MM.1S (cell line): ENCODE measurements around the gene PRCC.

ENCODE experiments used
- CTCF ChIP-seq: fragments of 300-600 bp; sonication (generic); IDR thresholded peaks from 2 replicates; pipeline ENCODE4 v1.5.1; 2016; ENCODE audit warnings: antibody characterized with exemption, low read length, mixed read lengths
- EZH2 ChIP-seq: fragments of 300-600 bp; sonication (generic); optimal IDR thresholded peaks from 2 replicates; pipeline ENCODE3; 2017; ENCODE audit warnings: low read depth, mild to moderate bottlenecking, antibody characterized with exemption, low read length, mixed read lengths
- EZH2phosphoT487 ChIP-seq: fragments of 300-600 bp; sonication (generic); IDR thresholded peaks from 2 replicates; pipeline ENCODE4 v1.6.1; 2018; ENCODE audit warnings: antibody characterized with exemption, low read length

- no peak for TF ChIP-seq CTCF
- no peak for TF ChIP-seq EZH2
- TF ChIP-seq EZH2phosphoT487: no peak
Measured at GRCh38 chr1:156826630-156827029, 59.3 kb downstream of the PRCC start.
